ENCODE data around the gene EFCAB8.

Gene EFCAB8

GRCh38 chr20:32841174-32841573, 17.5 kb upstream of the EFCAB8 start:
- no peak for TF ChIP-seq CTCF (IDR thresholded peaks at IDR 0.05; ENCODE audit: low read depth, low read length, missing control alignments)
- DNase-seq (ENCODE audit: low read depth), result no peak
- no peak overlapping the region for H3K4me3 ChIP-seq (ENCODE audit: low read depth, low read length)
- in situ Hi-C loops (cut with HindIII; ENCODE audit: low sequenced_read_pairs), result no loop called here

GRCh38 chr20:32841632-32842031, 17.1 kb upstream of the EFCAB8 start:
- in situ Hi-C loops (cut with HindIII; ENCODE audit: low sequenced_read_pairs), result no loop called here
- no peak overlapping the region for H3K4me3 ChIP-seq (ENCODE audit: low read depth, low read length)
- no peak for DNase-seq (ENCODE audit: low read depth)
- TF ChIP-seq CTCF (IDR thresholded peaks at IDR 0.05; ENCODE audit: low read depth, low read length, missing control alignments), result no peak

- TF ChIP-seq CTCF (IDR thresholded peaks at IDR 0.05; ENCODE audit: low read depth, low read length, missing control alignments), result no peak
- no peak overlapping the region for H3K4me3 ChIP-seq (ENCODE audit: low read depth, low read length)
- DNase-seq (ENCODE audit: low read depth), result no peak
- in situ Hi-C loops (cut with HindIII; ENCODE audit: low sequenced_read_pairs), result no loop called here
Observed at GRCh38 chr20:32842688-32843524, 15.8 kb upstream of the EFCAB8 start.

- in situ Hi-C loops (cut with HindIII; ENCODE audit: low sequenced_read_pairs), result no loop called here
- DNase-seq (ENCODE audit: low read depth), result no peak
- H3K4me3 ChIP-seq (ENCODE audit: low read depth, low read length), result no peak overlapping the region
- TF ChIP-seq CTCF (IDR thresholded peaks at IDR 0.05; ENCODE audit: low read depth, low read length, missing control alignments), result no peak
Observed at GRCh38 chr20:32845786-32846185, 12.9 kb upstream of the EFCAB8 start.

- in situ Hi-C loops (cut with HindIII; ENCODE audit: low sequenced_read_pairs), result no loop called here
- DNase-seq (ENCODE audit: low read depth), result no peak
- H3K4me3 ChIP-seq (ENCODE audit: low read depth, low read length), result no peak overlapping the region
- TF ChIP-seq CTCF (IDR thresholded peaks at IDR 0.05; ENCODE audit: low read depth, low read length, missing control alignments), result no peak
Observed at GRCh38 chr20:32846852-32847251, 11.9 kb upstream of the EFCAB8 start.

GRCh38 chr20:32847964-32848363, 10.8 kb upstream of the EFCAB8 start:
- no peak for TF ChIP-seq CTCF (IDR thresholded peaks at IDR 0.05; ENCODE audit: low read depth, low read length, missing control alignments)
- H3K4me3 ChIP-seq (ENCODE audit: low read depth, low read length), result no peak overlapping the region
- in situ Hi-C loops (cut with HindIII; ENCODE audit: low sequenced_read_pairs), result no loop called here
- DNase-seq (ENCODE audit: low read depth), result no peak
